IgD-negative memory B cell (primary cell): ENCODE results near the gene ACVR1C. TPM values are rescaled to one million over a fixed set of nuclear protein-coding genes. Genes with fewer than 3 reads are reported as not detected.

ENCODE experiments used
- H3K27ac Mint-ChIP-seq, 3 donors: one replicate each; pipeline ENCODE4 v1.8.0; 2020 to 2022; ENCODE audit warnings: mild to moderate bottlenecking in 3 of 3, mixed read lengths in 3 of 3, moderate library complexity in 1 of 3
- H3K27me3 Mint-ChIP-seq: one replicate; pipeline ENCODE4 v1.8.0; 2021; ENCODE audit warnings: mixed read lengths
- H3K36me3 Mint-ChIP-seq: one replicate; pipeline ENCODE4 v1.8.0; 2020; ENCODE audit warnings: mild to moderate bottlenecking, mixed read lengths
- H3K4me1 Mint-ChIP-seq, 3 donors: one replicate each; pipeline ENCODE4 v1.8.0; 2020 to 2022; ENCODE audit warnings: mixed read lengths in 3 of 3, mild to moderate bottlenecking in 1 of 3
- H3K4me3 Mint-ChIP-seq, 4 donors: one replicate each; pipeline ENCODE4 v1.8.0; 2020 to 2022; ENCODE audit warnings: mild to moderate bottlenecking in 4 of 4, mixed read lengths in 4 of 4, moderate library complexity in 3 of 4
- H3K9me3 Mint-ChIP-seq, 3 donors: one replicate each; pipeline ENCODE4 v1.8.0; 2020 to 2021; ENCODE audit warnings: mixed read lengths in 3 of 3, mild to moderate bottlenecking in 1 of 3
- polyA plus RNA-seq: library from polyadenylated mRNA; unstranded; fragments of 300-500 nt; fragmentation: Illumina TruSeq; gene quantifications from one replicate; pipeline ENCODE4 v1.2.3, GENCODE V29; 2021

Gene ACVR1C
- 0.23 TPM for polyA plus RNA-seq

- Mint-ChIP-seq H3K4me3 (peak within 1 kb of the TSS; percentile 86 to 97 (median 94)), H3K27ac (peak within 1 kb of the TSS in 2 of 3 donors; percentile 83 to 93), H3K27me3 (peaks cover 5% of the 10 kb centered on the region), H3K4me1 (peaks cover 12 to 17% (median 16%) of the 10 kb centered on the region in 3 donors), H3K36me3 (no peaks in the 10 kb centered on the region), H3K9me3 (no peaks in the 10 kb centered on the region)
Measured at GRCh38 chr2:157628477-157629415, at the start of gene ACVR1C. Gene ACVR1C, minus strand, starts transcription at chr2:157628864. Its CDS starts 220 bp downstream, at chr2:157628644.

DNA sequence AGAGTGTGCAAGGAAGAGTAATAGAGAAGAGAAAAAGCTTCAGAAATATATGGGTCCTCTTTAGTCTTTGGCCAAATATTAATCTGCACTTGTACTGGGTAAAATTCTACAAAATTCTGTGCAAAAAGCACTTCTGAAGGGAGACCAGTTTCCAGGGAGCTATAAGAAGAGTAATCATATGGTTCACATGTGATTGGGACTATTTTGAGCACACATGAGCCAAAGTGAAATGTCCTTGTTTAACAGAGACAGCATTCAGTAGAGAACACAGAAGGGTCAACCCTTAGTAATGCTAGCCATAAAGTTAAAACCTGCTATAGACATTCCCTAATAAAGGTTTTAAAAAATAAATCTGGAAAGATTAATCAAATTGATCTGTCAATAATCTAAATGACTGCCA lies 49.3 kb upstream of the ACVR1C start:
- Mint-ChIP-seq H3K4me3 (no peak overlapping the region), H3K36me3 (peaks cover 4% of the 10 kb centered on the region), H3K27ac (no peak overlapping the region), H3K4me1 (no peaks in the 10 kb centered on the region), H3K9me3 (peaks cover 0 to 3% (median 0%) of the 10 kb centered on the region in 3 donors), H3K27me3 (peaks cover 4% of the 10 kb centered on the region)

GRCh38 chr2:157672129-157672528 lies 43.5 kb upstream of the ACVR1C start:
- H3K9me3 Mint-ChIP-seq, result peaks cover 0 to 8% (median 0%) of the 10 kb centered on the region in 3 donors
- H3K4me1 Mint-ChIP-seq, result no peaks in the 10 kb centered on the region
- peaks cover 6% of the 10 kb centered on the region for H3K27me3 Mint-ChIP-seq
- H3K4me3 Mint-ChIP-seq, result no peak overlapping the region
- peaks cover 5% of the 10 kb centered on the region for H3K36me3 Mint-ChIP-seq
- no peak overlapping the region for H3K27ac Mint-ChIP-seq

DNA sequence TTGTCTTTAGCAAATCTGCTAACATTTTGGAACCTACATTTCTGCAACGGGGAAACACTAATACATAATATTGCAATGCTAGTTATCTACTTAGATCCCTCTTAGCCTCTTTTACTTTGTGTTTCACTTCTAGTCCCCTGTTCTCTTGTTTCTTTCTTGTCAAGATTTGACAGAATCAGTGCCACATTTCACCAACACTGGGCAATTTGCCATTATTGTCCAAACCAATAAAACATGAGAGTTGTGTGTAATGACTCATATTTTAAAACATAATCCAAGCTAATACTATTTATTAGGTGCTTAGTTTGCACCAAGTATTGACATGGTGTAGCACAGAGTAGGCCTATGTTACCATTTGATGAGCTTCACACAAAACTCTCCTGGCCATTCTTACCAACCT lies 33.7 kb upstream of the ACVR1C start:
- Mint-ChIP-seq H3K9me3 (peaks cover 1 to 6% (median 6%) of the 10 kb centered on the region in 3 donors), H3K36me3 (peaks cover 1% of the 10 kb centered on the region), H3K4me3 (no peak overlapping the region), H3K4me1 (no peaks in the 10 kb centered on the region), H3K27ac (no peak overlapping the region), H3K27me3 (no peaks in the 10 kb centered on the region)

- peaks cover 1 to 6% (median 5%) of the 10 kb centered on the region in 3 donors for H3K9me3 Mint-ChIP-seq
- H3K4me1 Mint-ChIP-seq, result no peaks in the 10 kb centered on the region
- no peak overlapping the region for H3K4me3 Mint-ChIP-seq
- H3K36me3 Mint-ChIP-seq, result peaks cover 1% of the 10 kb centered on the region
- H3K27me3 Mint-ChIP-seq, result no peaks in the 10 kb centered on the region
- H3K27ac Mint-ChIP-seq, result no peak overlapping the region
Measured at GRCh38 chr2:157661776-157662175, 33.1 kb upstream of the ACVR1C start.

DNA sequence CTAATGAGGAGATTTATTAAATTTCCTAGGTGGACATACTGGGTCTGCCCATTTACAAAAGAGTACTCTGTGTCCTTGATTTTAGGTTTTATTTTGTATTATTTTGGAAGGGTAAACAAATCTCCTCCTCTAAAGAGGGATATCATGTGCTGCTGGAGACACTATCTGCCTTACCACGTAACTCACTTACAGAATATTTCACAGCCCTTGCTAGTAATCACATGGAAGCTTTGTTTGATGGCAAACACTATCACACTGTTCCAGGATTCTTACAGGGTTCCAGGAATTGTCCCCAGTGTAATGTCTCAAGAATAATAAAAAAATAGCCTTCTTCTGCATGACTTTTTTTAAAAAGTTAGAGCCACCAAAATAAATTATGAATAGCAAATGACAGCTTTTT lies 29.2 kb upstream of the ACVR1C start:
- no peak overlapping the region for H3K4me3 Mint-ChIP-seq

DNA sequence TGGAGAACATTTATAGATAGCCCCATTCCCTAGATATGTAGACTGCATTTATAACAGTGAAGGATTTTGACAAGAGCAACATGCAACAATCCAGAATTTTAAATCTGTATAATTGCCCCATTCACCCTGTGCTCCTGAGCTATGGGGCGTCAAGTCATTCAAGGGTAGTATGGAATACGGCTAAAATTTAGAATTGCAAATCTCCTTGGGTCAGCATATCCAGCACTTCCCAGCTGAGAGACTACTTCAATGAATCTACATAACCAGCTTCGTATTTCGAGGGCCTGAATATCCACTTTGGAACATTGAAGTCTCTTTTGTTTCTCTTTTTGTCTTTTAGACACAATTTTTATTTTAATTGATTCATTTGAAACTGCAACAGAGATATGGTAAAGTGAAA lies 28.4 kb upstream of the ACVR1C start:
- Mint-ChIP-seq H3K36me3 (no peaks in the 10 kb centered on the region), H3K4me1 (no peaks in the 10 kb centered on the region), H3K4me3 (no peak overlapping the region), H3K9me3 (peaks cover 0 to 1% (median 0%) of the 10 kb centered on the region in 3 donors), H3K27ac (no peak overlapping the region), H3K27me3 (peaks cover 2% of the 10 kb centered on the region)

More for the DNA sequence above, 29.2 kb upstream of the ACVR1C start:
- no peaks in the 10 kb centered on the region for H3K4me1 Mint-ChIP-seq
- H3K9me3 Mint-ChIP-seq, result peaks cover 0 to 1% (median 0%) of the 10 kb centered on the region in 3 donors
- H3K27me3 Mint-ChIP-seq, result peaks cover 2% of the 10 kb centered on the region
- H3K27ac Mint-ChIP-seq, result no peak overlapping the region
- H3K36me3 Mint-ChIP-seq, result no peaks in the 10 kb centered on the region

GRCh38 chr2:157644776-157645175 lies 16.1 kb upstream of the ACVR1C start:
- Mint-ChIP-seq H3K4me1 (no peaks in the 10 kb centered on the region), H3K27ac (no peak overlapping the region), H3K9me3 (peaks cover 0 to 3% (median 0%) of the 10 kb centered on the region in 3 donors), H3K27me3 (no peaks in the 10 kb centered on the region), H3K36me3 (peaks cover 2% of the 10 kb centered on the region), H3K4me3 (no peak overlapping the region)

DNA sequence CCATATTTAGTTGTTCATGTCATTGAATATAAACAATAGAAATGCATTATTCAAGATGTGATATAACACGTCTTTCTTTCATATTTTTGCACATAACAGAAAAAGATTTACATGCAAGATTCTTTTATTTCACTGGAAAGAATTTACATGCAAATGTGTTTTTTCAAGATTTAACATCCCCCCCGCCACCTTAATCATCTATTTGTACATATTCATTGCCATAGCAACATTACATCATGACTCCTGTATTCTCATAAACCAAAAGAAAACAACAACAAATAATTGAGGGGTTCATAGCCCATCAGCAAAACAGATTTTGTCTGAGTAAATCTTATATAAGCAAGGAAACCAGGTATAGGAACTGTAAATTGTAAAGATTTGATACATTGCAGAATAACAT lies 3.2 kb upstream of the ACVR1C start:
- no peaks in the 10 kb centered on the region for H3K9me3 Mint-ChIP-seq
- no peak overlapping the region for H3K4me3 Mint-ChIP-seq
- no peak overlapping the region for H3K27ac Mint-ChIP-seq

GRCh38 chr2:157627594-157628476 lies 829 bp downstream of the ACVR1C start:
- no peaks in the 10 kb centered on the region for H3K9me3 Mint-ChIP-seq
- H3K36me3 Mint-ChIP-seq, result no peaks in the 10 kb centered on the region
- H3K4me3 Mint-ChIP-seq, result peak overlapping the region; percentile 86 to 96 (median 89)
- peak overlapping the region in 2 of 3 donors; percentile 80 to 93 for H3K27ac Mint-ChIP-seq
- H3K27me3 Mint-ChIP-seq, result peaks cover 5% of the 10 kb centered on the region
- H3K4me1 Mint-ChIP-seq, result peaks cover 12 to 17% (median 16%) of the 10 kb centered on the region in 3 donors

More for the DNA sequence above, 3.2 kb upstream of the ACVR1C start:
- H3K36me3 Mint-ChIP-seq, result no peaks in the 10 kb centered on the region
- H3K27me3 Mint-ChIP-seq, result peaks cover 5% of the 10 kb centered on the region
- H3K4me1 Mint-ChIP-seq, result peaks cover 5 to 10% (median 6%) of the 10 kb centered on the region in 3 donors

DNA sequence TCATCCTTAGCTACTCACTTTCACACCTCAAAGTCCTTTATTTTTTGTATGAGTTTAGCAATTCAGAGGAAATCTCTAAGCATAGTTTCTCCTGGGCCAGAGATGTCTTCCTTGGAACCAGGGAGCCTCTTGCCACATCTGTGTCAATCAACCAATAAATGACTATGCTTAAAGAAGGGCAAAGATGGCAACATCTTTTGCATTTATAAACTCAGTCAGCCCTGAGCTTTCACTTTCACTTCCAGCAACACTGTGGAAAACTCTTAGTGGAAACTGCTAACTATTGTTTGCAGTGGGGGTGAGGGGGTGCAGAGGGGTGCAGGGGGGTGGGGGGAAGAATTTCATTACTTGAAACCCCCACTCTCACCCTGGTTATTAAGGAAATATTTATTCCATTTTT lies 3.4 kb downstream of the ACVR1C start:
- Mint-ChIP-seq H3K27me3 (peaks cover 7% of the 10 kb centered on the region), H3K36me3 (peaks cover 3% of the 10 kb centered on the region), H3K4me3 (no peak overlapping the region), H3K4me1 (peaks cover 12 to 17% (median 16%) of the 10 kb centered on the region in 3 donors), H3K27ac (no peak overlapping the region), H3K9me3 (peaks cover 0 to 6% (median 0%) of the 10 kb centered on the region in 3 donors)

DNA sequence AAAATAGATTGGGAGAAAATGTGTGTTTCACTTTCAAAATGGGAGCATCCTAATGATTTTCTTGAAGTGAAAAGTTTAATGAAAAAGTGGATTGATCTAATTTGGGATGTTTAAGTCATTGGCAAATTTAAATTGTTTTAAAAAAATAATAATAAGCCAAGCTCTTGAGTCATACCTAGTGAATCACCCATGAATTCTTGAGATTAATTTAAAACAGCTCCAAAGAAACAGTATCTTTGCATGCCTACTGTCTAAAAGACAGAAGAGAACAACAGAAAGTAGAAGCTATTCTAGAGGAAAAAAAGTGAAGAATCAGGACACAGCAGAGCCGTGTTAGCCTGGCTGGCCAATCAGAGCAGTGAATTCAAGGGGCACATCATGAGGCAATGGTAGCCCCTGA lies 7.7 kb downstream of the ACVR1C start:
- Mint-ChIP-seq H3K27me3 (peaks cover 6% of the 10 kb centered on the region), H3K4me1 (peaks cover 6 to 8% (median 7%) of the 10 kb centered on the region in 3 donors), H3K36me3 (peaks cover 4% of the 10 kb centered on the region), H3K9me3 (peaks cover 0 to 6% (median 0%) of the 10 kb centered on the region in 3 donors), H3K27ac (no peak overlapping the region), H3K4me3 (no peak overlapping the region)

DNA sequence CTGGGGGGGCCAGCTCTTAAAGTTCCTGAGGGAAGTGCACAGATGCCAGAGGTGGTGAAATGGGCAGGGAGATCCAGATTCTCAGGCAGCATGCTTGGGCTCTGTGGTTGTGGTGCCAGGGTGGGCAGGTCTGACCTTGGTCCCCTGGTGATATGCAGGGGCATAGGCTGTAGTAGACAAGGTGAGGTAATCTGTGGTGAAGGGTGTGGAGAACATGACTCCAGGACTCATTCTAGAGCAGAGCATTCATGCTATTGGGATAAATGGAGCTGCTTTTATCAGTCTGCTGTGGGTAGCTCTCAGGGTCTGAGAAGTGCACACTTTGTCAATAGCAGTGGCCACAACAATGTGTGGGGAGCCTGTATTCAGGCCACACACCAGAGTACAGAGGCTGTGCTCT lies 16.9 kb downstream of the ACVR1C start:
- H3K27me3 Mint-ChIP-seq, result peaks cover 6% of the 10 kb centered on the region
- H3K9me3 Mint-ChIP-seq, result peaks cover 0 to 16% (median 14%) of the 10 kb centered on the region in 3 donors
- H3K4me3 Mint-ChIP-seq, result no peak overlapping the region
- H3K27ac Mint-ChIP-seq, result peak overlapping the region in 1 of 3 donors; percentile 45
- H3K4me1 Mint-ChIP-seq, result no peaks in the 10 kb centered on the region
- H3K36me3 Mint-ChIP-seq, result peaks cover 6% of the 10 kb centered on the region

DNA sequence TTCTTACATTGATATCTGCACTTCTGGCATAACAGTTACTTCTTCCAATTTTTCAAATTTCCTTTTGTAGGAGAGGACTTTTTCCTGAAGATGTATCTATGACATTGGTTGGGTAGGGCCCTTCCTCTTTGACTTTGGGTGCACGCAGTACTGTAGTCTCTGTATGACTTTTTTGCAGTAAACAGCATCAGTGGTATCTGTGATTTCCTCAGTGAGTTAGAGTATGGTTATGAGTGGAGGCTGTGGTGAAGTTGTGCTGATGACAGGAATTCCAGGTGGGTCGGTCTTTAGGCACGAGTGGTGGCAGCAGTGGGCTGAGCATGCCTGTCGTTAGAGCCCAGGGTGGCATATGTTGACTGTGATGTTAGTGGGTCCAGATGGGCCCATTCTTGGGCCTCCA lies 17.6 kb downstream of the ACVR1C start:
- Mint-ChIP-seq H3K27ac (peak overlapping the region in 1 of 3 donors; percentile 71), H3K4me1 (no peaks in the 10 kb centered on the region), H3K9me3 (peaks cover 0 to 16% (median 14%) of the 10 kb centered on the region in 3 donors), H3K36me3 (peaks cover 5% of the 10 kb centered on the region), H3K4me3 (no peak overlapping the region), H3K27me3 (peaks cover 6% of the 10 kb centered on the region)

DNA sequence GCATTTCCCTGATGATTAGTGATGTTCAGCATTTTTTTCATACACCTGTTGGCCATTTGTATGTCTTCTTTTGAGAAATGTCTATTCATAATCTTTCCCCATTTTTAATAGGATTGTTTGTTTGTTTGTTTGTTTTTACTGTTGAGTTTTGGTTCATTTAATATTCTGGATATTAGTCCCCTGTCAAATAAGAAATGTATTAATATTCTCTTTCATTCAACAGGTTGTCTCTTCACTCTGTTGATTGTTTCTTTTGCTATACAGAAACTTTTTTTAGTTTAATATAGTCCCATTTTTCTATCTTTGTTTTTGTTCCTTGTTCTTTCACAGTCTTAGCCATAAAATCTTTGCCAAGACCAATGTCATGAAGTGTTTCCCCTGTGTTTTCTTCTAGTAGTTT lies 22.1 kb downstream of the ACVR1C start:
- Mint-ChIP-seq H3K36me3 (peaks cover 3% of the 10 kb centered on the region), H3K4me1 (no peaks in the 10 kb centered on the region), H3K27ac (no peak overlapping the region), H3K9me3 (peaks cover 0 to 16% (median 14%) of the 10 kb centered on the region in 3 donors), H3K4me3 (no peak overlapping the region), H3K27me3 (peaks cover 2% of the 10 kb centered on the region)
